Activated gamma-delta T cell treated with Interleukin-2 at 50 U/mL for 16 hours (primary cell): ENCODE data around the gene RFNG.

Source experiments
- DNase-seq: peaks from one replicate; pipeline ENCODE4 v3.0.0-alpha.2; 2020

RFNG gene

DNA sequence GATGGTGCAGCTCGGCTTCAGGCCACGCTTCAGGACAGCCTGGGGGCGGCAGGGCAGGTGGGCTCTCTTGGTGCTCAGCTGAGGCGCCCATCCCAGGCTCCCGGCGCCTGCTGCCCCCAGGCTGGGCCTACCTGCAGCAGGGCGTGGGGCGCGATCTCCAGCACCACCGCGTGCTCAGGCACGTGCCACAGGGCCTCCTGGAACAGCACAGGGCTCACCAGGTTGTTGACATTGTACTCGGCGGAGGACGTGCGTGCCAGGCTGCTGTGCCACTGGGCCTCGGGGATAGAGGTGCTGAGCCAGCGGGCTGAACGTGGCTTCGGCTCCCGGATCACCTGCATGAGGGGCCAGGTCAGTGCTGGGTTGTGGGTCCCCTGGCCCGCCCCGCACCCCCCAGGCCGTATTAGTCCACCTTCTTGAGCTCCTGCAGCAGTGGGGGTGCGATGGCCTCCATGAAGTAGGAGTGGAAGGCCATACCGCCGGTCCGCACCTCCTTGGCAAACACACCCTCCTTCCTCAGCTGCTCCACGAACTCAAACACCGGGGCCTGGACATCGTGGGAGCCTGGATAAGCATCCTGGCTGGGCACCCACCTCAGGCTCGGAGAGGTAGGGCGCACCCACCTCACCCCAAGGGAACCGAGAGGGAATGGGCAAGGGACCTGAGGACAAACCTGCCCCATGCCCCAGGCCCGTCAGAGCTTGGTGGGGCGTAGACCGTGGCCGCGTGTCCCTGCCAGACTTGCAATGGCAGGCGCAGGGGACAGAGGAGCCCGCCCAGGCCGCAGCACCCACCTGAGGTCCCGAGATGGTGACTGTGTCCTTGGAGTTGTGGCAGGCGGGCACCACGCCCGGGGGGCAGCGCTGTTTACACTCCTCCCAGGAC, 37.5 kb upstream of the RFNG start:
- DNase-seq, result no peak

DNA sequence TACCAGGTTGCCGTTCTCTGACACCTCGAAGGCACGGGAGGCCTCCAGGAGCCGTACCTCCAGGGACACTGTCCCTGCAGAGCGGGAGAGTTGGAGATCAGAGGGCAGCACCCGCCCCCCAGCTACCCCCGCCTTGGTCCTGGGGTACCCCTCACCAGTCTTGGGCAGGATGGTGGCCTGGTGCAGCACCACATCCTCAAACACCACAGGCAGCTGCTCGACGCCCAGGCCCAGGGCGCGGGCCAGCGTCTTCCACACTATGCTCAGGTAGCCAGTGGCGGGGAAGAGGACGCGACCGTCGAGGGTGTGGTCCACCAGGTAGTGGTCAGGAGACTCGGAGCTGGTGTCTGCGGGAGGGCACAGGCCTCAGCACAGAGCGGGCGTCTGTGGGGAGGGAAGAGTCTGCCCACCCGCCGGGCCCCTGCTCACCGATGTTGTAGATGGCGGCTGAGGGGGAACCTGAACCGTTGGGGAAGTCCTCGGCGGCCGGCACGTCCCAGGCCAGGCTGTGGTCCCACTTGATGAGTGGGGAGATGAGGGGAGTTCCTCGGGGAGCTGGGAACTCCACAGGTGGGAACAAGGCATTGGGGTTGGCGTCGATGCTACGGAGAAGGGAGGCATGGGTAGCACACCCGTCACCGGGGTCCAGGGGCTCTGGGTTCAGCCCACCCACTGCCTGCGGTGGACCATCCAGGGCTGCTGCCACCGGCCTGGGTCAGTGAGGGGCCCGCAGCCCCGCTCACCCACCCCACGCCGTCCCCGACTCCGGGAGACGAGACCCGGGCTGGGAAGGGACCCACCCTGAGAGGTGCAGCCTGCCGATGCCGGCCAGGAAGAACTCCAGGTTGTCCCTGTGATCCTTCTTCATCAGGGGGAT, 36.6 kb upstream of the RFNG start:
- DNase-seq, result no peak

DNA sequence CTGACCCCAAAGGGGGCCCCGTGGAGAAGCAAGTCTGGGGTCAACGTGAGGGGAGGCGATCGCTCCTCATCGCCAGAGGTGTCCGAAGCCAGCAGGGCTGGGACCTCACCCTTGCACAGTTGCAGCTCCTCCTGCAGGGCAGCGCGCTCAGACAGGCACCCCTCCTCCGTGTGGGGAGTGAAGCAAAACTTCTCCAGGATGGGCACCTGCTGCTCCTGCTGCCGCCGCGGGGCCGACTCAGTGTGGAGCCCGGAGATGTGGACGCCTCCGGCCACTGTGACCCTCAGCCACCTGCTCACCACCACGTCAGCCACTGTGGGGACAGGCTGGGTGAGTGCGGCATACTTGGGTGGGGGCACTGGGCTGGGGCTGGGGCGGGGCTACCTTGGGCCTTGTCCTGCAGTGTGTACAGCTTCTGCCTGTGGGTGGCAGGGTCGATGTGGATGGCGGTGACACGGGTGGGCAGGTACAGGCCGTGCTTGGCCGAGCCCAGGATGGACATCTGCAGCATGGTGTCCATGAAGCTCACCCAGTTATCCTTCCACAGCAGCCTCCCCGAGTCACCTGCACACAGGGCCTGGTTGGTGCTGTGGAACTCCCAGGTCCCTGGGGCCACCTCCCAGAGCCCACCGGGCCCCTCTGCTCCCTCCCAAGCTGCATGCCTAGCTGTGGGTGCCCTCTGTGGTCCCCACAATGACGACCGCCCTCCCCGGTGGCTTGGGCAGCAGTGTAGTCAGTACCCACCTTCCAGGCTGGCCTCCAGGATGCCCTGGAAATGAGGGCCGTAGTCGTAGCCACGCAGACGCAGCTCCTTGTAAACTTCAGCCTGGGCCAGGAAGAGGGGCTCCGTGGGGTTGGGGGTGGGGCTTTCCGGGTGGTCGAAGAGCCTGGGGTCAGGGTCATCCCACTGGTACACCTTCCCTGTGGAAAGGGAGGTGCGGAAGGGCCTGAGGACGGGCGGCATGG, 35.6 kb upstream of the RFNG start:
- DNase-seq, result no peak

DNA sequence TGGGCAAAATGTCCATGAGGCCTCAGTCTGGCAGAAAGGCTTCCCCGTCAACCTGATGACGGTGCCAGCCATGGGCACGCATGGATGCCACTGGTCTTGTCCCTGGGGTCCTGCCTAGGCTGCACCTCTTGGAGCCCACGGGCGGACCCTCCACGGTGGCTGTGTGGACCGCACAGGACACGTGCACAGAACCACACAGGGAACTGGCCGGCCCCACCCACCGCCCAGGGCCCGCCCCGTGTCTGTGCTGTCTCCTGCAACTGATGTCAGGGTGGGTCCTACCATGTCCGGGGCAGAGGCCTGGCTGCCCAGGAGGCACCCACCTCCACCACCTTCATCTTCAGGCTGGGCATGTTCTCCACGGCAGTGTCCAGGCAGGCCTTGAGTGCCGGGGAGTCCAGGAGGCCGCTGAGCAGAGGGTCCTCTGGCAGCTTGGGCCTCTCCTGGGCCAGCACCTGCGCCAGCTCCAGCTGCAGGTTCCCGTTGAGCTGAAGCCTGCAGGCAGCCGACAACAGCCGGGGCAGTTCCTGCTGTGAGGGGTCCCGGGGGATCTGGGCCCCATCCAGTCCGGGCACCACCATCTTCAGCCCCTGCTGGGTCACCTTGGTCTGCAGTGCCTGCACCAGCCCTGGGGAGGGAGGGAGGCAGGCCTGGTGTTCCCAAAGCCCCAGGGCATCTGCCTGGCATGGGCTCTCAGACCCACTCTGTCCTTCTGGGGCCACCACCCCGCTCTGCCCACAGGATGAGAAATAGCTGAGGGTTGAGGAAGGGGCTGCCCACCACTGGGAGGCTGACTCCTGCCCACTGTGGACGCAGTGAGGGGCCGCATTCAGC, 34.5 kb upstream of the RFNG start:
- no peak for DNase-seq

DNA sequence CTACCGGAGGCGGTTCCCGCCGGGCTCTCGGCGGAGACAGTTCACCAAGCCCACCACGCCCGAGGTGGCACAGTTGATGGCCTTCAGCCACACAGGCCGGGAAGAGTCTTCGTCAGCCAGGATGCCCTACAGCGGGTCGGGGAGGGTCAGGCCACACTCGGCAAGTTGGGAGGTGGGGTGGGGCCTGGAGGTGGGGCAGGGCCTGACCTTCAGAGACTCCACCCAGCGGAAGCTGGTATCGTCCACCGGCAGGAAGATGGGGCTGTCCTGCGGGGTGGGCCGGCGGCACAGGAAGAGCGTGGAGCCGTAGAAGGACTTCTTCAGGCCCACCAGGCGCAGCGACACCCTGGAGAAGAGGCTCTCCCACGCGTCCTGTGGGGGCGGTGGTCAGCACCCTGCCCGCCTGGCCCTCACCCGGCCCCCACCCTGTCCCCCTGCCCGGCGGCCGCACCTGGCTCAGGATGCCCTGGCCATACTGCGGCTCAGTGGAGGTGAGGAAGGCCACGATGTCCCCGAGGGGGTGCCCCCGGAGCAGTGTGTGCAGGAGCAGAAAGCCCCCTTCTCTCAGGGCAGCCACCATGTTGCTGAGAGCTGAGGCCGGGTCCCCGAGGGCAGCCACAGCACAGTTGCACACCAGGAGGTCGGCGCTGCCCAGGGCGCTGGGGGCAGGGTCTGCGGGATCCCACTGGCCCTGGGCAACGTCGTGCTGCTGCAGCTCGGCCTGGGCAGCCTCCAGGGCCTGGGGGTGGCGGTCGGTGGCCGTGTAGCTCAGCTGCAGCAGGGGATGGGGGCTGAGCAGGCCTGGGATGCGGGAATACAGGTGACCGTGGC, 33.6 kb upstream of the RFNG start:
- DNase-seq, result no peak

DNA sequence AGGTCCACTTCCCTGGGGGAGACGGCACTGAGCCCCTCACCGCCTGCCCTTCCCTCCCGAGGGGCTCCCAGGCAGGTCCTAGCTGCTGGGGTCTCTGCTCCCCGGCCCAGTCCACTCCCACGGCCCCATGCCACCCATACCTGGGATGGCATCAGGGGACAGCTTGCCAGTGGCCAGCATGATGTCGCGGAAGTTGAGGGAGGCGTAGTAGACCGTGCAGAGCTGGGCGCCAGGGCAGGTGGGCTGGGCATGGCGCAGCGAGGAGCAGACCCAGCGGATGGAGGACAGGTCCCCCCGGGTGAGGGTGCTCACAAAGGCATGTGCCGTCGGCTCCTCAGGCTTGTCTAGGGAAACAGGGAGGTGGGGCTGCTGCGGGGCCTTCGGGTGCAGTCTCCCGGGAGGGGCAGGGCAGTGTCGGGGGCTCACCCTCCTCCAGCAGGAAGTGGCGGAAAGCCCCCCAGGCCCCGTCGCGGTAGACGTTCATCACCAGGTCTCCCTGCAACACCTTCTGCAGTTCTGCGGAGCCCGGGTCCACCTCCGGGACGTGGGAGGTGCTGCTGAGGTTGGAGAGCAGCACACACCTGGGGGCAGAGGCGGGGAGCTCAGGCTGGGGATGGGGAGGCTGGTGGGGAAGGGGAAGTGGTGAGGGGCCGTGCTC, 32.9 kb upstream of the RFNG start:
- no peak for DNase-seq

DNA sequence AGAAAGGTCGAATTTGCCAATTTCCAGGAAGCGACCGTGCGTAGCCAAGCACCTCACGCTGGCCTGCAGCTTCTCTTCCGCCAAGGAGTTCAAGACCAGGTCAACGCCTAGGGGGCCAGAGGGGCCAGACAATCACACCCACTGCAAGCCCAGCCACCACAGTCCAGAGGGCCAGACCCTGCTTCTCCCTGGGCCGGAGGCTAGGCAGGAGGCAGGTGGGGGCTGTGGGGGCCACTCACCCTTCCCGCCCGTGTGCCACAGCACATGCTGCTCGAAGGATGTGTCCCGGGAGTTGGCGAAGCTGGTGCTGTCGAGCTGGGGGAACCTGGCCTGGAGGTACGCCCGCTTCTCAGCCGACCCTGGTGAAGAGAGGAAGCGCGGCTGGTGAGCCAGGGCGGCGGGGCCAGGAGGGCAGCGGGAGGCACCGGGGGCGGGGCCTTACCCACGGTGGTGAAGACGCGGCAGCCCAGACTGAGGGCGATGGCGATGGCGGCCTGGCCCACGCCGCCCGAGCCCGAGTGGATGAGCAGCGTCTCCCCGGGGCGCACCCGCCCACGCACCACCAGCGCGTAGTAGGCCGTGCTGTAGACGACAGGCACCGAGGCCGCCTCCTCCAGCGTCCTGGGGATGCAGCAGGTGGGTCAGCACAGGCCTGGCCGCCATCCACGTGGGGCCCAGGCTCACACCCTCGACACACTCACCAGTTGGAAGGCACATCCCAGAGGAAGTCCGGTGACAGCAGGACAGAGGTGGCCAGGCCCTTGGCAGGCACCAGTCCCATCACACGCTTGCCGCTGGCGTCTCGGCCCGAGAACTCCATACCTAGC, 32.1 kb upstream of the RFNG start:
- no peak for DNase-seq

DNA sequence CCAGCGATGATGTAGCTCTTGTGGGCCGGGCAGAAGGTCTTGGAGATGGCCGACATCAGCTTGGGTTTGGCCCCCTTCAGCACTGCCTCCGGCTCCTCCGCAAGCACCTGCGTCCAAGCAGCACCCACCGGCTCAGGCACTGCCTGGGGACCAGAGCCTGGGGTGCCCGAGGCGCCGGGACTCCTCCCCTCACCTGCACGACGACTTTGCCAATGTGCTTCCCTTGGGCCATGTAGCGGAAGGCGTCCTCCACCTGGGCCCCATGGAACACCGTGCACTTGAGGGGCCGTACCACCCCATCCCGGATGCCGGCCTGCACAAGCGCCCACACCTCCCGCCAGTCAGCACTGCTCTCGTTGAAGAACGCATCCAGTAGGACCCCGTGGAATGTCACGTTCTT, 31.4 kb upstream of the RFNG start:
- DNase-seq, result no peak

DNA sequence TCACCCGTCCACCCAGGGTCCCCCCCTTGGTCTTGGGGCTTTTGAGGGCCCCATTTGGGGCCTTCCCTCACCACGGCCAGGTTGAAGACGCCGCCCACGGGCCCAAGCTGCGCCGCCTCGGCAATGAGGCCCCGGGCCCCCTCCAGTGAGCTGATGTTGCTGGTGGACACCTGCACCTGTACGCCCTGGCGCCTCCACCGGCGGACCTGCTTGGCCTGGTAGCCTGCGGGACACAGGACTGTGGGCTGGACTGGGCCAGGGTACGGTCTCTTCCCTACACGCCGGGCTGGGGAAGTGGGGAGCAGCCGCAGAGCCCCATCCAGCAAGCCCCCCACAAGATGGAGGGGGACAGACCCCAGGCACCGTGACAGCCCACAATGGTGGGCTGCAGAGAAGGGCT, 30.8 kb upstream of the RFNG start:
- DNase-seq, result no peak

DNA sequence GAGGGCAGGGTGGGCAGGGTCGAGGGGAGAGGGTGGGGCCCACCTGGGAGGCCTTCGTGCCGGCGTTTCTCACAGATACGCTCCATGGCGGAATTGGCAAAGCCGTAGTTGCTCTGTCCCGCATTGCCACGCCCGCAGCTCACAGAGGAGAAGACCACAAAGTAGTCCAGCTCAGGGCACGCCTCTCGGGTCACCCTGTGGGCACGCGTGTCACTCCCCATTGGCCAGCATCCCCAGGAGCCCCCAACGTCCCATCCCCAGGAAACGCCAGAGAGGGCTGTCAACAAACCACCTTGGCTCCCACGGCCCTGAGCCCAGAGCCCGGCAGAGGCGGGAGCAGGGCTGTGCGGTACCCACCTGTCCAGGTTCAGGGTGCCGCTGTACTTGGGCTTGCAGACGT, 30.4 kb upstream of the RFNG start:
- DNase-seq, result no peak

DNA sequence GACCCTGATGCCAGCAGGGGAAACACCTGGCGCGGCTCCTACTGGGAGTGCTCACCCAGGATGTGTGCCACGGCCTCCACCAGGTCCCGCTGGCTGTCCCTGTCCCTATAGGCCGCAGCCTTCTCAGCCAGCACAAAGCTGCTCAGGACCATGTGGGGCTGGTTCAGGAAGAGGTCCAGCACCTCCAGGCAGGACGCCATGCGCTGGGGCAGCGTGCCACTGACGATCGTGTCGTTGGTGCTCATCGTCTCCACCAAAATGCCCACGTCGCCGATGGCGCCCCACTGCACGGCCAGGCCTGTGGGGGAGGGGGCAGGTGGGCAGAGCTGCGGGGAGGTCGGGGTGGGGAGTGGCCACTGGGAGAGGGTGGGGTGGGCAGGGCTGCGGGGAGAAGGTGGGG, 29.9 kb upstream of the RFNG start:
- no peak for DNase-seq

DNA sequence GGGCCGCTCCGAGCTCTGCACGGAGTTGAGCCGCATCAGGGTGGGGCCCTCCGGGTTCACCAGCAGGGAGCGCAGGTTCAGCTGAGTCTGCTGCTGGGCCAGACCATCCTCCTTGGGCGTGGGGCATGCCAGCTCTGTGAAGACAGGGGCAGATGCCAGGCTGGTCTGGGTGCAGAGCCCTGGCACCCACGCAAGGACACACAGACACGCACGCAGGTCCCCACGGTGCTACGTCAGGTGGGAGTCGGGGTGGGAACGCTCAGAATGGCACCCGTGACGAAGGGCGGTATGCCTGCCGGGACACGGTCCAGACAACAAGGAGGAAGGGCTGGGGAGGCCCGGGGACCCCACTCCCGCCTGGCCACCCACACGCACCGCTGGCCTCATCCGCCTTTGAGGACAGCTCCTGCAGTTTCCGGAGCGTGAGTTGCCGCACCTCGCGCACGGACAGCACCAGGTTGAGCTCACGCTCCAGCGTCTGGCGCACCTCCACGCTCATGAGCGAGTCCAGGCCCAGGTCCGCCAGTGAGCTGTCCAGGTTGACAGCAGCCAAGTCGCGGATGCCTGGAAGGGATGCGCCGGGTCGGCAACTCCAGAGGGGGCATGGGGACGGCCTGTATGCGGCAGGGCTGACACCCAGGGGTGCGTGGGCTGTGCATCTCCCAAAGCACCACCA, 29.3 kb upstream of the RFNG start:
- DNase-seq, result no peak

DNA sequence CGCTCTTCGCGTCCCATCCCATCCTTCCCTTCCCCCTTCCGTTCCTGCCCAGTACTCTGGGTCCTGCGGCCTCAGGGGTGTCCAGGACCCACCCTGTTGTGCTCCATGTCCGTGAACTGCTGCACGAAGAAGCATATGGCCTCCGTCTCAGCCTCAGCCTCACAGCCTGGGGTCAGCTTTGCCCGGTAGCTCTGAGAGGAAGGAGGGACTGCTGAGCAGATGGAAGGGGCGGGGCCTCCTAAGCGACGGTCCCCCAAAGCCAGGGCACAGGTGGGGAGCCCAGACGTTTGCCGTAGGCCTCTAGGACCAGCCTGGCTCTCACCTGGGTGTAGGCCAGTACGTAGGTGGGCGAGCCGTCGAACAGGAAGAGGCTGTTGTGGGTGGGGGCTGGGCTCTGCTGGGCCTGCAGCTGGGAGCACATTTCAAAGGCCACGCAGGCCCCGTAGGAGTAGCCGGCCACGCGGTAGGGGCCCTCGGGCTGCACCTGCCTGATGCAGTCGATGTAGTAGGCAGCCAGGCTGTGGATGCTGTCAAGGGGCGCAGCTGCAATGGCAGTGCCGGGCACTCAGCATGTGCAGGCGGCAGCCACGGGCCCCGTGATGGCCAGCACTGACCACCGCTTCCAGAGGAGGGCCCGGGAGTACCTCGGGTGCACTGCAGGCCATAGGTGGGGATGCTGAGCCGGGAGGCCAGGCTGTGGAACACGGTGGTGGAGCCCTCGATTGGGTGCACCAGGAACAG, 28.6 kb upstream of the RFNG start:
- DNase-seq, result no peak

DNA sequence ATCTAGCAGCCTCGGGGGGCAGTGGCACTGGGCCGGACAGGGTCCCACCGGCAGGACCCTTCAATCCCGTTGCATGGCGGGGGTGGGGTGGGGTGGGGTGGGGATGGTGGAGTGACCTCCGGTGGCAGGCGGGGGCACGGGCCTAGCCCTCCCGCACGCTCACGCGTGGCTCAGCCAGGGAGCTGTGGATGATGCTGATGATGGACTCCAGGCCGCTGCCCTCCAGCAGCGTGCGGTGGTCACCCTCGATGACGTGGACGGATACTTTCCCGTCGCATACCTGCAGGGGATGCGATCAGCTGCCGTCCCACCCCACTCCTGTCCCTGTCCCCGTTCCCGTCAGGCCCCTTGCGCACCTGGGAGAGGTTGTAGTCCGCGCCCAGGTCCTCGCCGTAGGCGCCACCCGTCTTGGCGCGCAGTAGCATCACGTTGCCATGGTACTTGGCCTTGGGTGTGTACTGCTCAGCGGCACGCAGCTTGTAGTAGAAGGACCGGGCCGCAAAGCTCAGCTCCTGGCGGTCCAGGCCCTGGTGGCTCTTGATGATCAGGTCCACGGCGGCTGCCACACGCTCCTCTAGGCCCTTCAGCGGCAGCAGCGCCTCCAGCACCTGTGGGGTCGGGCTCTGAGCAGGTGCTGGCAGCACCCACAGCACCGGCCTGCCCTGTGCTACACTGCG, 27.5 kb upstream of the RFNG start:
- no peak for DNase-seq

DNA sequence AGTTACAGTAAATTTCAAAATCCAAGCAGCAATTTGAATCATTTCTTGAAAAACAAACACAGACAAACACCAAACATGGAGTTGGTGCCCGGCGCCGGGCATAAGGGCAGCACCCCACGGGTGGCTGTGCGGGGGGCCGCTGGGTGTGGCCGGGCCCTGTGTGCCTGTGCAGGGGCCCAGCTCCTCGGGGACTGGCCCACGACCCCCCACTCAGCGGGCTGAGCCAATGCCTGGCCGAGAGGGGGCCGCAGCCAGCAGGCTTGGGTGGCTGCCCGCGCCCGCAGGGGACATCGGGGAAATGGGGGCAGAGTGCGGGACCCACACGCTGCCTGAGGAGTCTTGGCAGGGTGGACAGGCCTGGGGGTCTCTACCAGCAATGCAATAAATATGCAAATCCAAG, 26.8 kb upstream of the RFNG start:
- no peak for DNase-seq

DNA sequence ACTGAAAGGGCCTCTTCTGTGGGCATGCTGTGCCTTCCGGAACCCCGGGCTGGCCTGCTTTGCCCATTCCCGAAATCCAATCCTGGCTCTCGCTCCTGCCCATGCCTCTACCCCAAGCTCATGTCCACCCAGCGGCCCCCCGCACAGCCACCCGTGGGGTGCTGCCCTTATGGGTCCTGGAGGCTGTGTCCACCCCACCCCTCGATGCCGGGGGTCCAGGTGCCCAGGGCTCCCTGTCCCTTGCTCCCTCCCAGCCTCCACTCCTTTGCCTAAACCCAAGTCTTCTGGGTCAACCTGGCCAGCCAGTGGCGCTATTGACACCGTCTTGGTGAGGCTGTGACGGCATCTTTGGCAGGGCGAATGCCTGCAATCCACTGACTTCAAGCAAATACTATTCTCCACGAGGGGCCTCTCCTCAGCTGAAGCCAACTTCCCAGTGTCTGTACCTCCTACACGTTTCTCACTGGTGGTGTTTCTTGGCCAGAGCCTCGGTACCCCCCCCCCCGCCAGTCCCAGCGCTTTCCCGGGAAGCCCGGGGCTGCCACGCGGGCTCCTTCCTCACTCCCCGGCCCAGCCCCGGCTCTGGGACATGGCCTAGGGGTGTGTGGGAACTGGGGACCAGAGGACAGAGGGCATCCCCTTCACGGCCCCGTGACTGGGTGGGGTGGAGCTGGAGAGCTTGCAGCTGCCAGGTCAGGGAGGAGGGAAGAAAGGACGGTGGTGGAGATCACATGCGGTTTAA, 26.2 kb upstream of the RFNG start:
- DNase-seq, result no peak
